WTC11 (cell line): ENCODE results near the gene CCL8.

ENCODE experiments used
- CTCF ChIP-seq: fragments of 200-600 bp; IDR thresholded peaks from 2 replicates; pipeline ENCODE4 v1.8.0; 2022; ENCODE audit warnings: antibody characterized with exemption
- ESRRA ChIP-seq: sonication (generic); formaldehyde crosslinking; IDR thresholded peaks from 2 replicates; pipeline ENCODE4 v1.8.1; 2022; ENCODE audit warnings: mild to moderate bottlenecking, missing genetic modification reagents, borderline replicate concordance
- ZNF423 ChIP-seq: fragments of 250-450 bp; sonication (Bioruptor Pico); IDR thresholded peaks from 2 replicates; pipeline ENCODE4 v2.1.2; 2022; ENCODE audit warnings: mild to moderate bottlenecking, moderate library complexity

GRCh38 chr17:34287875-34288274, 31.4 kb upstream of the CCL8 start:
- TF ChIP-seq ESRRA: no peak
- no peak for TF ChIP-seq ZNF423 (CRISPR knock-in tag)
- no peak for TF ChIP-seq CTCF
